EH (cell line): ENCODE results near the gene GNA12.

ENCODE experiments used
- DNase-seq: peaks from one replicate; pipeline ENCODE4 v3.0.0-alpha.2; 2015; ENCODE audit warnings: low read depth

Gene GNA12

DNA sequence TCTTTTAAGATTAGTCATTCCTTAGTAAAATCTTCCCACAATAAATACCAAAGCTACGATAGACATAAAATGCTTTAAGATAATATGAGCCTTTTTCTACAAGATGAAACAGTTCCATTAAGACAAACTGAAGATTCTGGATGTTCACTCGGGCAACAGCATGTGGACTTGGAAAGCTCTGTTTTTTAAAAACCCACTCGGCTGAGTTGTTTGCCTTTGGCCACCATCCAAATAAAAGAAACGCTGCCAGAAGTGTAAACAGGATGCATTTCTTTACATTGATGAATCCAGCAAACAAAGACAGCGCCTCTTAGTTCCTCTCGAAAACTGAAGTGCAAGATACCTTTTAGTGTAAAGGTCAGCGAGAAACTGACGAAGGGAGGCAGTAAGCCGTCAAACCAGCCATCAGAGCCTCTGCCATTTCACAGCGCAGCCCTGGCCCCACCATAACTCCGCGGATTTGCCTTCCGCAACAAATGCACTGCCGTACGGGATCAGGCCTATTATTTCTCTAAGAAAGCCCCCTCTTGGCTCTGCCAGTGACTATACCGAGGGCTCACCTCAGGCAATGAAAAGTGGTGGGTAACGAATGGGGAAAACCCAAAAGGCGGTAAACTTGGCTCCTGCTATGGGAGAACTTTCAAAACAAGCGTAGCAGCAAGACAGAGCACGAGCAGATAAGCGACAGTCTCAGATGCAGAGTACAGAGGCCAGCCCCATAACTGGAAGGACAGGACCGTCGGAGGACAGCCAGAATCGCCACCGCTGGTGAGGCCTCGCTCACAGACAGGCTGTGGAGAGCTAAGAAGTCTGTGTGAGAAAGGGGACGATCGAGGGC is 41.4 kb downstream of the GNA12 start:
- DNase-seq, result peak; percentile 71

DNA sequence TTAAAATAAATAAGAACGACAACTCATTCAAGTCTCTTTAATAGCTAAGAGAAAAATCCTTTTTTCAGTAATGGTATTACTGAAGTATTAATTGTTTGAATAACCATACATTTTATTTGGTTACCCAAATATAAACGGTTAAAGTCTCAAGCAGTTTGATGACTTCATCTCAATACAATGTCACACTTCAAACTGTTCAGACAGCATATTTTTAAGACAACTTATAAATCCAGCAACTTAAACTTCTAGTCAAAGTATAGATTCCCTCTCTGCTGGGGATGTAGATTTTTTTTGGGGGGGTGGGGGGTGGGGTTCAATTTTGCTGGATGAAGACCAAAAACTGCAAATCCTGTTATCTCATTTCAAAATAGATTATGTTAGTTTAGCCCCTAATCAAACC is 42.0 kb downstream of the GNA12 start:
- peak; percentile 75 for DNase-seq

DNA sequence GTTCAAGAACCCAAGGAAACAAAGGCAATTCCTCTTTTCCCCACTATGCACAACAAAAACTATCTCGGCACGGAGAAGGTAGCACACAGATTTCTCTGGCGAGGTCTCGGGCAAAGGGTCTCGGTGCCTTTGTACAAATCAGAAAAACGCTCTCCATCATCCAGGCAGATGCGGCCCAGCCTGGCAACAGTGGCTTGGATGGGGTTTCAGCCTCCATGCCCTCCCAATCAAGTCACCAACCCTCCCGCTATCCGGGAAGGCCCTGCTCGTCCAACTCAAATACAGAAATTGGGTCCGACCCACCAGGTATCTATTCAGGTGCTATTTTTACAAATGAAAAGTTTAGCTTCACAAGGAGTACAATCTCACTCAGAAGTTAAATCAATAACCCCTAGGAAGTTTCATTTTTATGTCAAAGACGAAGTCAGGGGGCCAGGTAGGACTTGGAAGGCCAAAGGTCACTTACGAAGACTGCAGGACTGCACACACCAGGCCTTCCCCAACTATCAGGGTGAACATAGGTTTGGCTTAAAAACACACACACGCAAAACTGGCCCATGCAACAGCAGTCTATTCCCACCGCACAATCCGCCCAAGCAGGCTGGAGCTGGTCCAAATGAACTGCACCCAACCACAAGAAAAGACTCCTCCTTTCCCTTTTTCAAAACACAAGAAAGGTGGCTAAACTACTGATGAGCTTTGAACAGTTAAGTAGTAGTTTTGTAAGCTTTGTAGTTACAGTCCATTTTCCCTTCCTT is 43.0 kb downstream of the GNA12 start:
- peak; percentile 39 for DNase-seq

DNA sequence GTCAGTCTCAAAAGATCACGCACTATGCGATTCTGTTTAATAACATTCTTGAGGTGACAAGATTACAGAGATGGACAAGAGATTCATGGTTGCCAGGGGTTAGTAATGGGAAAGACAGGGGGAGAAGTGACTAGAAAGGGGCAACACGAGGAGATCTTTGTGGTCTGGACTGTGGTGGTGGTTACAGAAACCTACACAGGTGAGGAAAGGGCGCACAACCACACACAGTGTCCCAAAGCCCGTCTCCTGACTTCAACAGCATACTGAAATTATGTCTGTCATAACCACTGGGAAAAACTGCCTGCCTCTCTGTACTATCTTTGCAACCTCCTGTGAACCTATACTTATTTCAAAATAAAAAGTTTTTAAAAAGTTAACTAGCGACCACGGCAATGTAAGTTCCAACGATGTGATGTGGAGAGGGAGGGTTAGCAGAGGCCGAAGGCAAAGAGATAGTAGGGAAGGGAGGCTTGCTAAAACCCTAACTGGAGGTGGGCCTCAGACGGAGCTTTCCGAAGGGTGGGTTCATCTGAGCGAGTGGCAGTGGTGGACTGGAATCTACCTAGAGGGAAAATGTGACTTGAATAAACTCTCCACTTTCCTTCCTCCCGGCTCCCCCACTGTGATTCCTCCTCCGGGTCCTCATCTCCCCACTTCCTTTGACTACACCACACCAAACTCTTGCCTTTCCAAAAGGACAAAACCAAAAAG is 43.7 kb downstream of the GNA12 start:
- no peak for DNase-seq

DNA sequence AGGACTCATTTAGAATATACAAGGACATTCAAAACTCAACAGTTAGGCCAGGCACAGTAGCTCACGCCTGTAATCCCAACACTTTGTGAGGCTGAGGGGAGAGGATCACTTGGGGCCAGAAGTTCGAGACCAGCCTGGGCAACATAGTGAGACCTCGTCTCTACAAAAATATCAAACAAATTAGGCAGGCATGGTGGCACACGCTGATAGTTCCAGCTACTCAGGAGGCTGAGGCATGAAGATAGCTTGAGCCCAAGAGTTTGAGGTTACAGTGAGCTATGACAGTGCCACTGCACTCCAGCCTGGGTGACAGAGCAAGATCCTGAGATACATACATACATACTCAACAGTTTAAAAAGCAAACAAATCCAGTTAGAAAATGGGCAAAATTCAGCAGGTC is 44.9 kb downstream of the GNA12 start:
- DNase-seq, result no peak

DNA sequence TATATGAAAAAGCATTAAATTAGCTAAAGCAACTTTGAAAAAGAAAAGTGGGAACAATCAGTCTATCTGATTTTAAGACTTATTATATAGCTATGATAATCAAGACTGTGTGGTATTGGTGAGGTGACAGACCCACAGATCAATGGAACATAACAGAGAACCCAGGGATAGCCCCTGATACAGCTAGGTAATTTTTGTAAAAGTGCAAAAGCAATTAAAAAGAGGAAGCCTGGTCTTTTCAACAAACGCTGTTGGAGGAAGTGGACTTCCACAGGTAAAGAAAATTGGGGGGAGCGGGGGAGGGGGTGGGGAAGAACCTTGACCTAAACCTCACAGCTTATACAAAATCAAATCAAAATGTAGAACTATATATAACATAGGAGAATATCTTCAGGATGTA is 45.4 kb downstream of the GNA12 start:
- no peak for DNase-seq

DNA sequence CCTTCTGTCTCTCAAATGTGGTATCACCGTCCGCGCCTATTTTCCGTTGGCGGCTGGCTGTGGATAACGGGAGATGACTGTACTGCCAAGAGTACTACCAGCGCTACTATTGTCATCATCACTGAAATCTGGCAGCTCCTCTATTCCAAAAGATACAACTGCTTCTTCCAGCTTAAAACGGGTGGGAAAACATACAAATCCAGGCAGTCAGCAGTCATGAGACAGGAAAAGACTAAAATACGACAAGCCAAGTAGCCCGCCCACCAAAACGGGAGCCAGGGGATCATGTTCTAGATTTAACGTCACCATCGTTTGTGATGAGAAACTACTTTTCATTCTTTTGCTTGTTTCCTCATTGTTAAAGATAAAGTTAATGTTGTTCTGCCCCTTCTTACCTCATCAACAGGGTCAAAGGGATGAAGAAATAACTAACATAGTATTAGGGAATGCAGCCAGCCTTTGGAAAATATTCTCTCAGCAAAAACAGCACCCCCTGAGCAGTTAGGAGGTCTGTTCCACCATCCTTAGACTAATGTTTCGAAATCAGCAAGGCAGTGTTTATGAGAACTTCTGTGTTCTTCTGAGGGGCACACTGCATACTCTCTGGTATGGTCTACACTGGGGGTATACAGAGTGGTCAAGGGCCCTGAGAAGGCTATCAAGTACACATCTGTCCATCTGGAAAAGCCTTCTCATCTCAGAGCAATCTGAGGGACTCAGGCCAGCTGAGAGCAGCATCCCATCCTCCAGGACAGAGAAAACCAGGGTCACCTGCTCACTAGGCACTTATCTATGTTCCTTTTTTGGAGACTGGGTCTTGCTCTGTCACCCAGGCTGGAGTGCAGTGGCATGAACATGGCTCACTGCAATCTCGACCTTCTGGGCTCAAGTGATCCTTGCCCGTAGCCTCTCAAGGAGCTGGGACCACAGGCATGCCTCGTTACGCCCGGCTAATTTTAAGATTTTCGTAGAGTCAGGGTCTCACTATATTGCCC is 47.5 kb downstream of the GNA12 start:
- peak; percentile 73 for DNase-seq

DNA sequence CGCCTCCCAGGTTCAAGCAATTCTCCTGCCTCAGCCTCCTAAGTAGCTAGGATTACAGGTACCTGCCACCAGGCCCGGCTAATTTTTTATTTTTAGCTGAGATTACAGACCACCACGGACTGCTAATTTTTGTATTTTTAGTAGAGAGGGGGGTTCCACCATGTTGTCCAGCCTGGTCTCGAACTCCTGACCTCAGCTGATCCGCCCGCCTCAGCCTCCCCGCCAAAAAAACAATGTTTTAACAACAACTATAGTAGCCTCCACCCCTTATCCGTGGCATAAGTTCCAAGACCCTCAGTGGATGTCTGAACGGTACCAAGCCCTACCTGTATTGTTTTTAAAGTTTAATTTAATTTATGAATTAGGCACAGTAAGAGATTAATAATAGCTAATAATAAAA is 48.2 kb downstream of the GNA12 start:
- DNase-seq, result no peak

DNA sequence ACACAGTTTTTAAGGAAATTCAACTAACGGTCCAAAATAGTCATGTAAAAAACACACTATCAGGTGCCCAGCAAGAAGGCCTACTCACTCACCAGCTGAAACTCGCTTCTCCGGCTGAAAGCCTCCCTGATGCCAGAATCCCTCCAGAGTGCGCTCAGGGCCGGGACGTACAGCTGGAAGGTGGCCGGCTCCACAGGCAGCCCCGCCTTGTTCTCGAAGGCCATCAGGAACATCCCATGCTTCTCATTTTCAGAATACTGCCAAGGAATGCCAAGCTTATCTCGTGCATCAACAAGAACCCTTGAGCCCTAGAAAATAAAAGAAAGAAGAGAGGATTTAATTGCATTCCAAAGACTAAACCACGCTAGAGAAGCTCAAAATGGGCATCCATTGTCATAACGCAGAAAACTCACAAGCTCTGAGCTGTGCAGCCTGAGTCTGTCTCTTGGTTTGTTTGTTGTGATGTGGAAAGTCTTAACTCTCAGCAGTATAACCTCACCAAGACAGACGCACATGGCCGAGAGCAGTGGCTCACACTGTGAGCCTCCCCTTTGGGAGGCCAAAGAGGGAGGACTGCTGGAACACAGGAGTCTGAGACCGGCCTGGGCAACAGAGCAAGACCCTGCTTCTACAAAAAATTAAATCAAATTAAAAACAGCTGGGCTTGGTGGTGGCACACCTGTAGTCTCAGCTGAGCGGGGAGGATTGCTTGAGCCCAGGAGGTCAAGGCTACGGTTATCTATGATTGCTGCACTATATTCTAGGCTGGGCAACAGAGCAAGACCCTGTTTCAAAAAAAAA is 49.1 kb downstream of the GNA12 start:
- DNase-seq, result peak; percentile 38

DNA sequence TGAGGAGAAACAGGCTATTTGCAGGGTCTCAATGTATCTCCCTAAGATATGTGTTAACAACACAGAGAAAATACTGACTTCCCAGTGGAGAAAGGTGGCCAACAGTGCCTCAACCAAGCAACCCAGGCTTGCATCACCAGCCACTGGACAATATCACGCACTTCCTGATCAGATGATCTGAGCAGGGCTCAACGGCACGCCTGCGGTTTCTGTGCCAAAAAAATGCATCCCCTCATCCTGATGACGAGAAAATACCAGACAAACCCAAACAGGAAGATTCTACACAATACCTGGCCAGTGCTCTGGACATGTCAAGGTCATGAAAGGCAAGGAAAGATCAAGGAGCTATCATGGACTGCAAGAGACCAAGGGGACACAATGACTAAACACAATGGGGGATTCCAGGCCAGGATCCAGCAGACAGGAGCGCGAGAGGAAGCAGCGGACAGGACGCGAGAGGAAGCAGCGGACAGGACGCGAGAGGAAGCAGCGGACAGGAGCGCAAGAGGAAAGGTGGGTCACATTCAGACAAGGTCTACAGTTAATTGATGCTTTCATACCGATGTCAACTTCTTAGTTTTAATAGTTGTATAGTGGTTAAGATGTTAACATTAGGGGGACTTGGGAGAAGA is 51.1 kb downstream of the GNA12 start:
- DNase-seq, result no peak

DNA sequence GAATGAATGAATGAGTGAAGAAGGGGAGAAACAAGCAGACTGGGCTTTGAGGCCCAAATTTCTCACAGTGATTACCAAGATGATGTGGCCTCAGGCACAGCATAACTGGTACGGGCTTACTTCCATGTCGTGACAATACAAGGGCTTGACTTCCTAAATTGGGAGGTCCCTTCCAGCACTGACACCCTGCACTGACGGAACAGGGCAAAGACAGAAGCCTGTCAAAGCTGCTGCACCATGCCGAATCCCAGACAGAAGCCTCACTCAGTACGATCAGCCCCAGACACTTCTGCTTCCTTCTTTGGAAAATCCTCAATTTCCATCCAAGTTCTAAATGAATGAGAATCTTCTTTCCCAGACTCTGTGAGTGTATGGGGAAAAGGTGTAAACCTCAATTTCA is 51.9 kb downstream of the GNA12 start:
- DNase-seq, result no peak

DNA sequence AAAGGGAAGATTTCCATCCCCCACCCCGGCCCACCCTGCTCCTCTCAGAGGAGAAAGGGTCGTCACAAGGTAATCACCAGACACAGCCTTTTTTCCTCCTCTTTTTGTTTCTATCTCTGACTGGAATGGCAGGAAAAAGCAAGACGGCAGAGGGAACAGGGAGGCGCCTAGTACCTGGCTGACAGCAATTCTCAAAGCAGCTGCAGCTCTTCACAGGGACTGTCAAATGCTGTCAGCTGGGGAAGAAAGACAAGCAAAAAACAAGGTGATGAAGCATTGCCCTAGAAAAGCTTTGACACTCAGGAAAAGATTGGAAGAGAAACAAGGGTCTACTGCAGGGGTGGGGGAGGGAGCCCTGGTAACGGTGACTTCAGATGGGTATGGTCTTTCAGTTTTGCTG is 52.7 kb downstream of the GNA12 start:
- no peak for DNase-seq

DNA sequence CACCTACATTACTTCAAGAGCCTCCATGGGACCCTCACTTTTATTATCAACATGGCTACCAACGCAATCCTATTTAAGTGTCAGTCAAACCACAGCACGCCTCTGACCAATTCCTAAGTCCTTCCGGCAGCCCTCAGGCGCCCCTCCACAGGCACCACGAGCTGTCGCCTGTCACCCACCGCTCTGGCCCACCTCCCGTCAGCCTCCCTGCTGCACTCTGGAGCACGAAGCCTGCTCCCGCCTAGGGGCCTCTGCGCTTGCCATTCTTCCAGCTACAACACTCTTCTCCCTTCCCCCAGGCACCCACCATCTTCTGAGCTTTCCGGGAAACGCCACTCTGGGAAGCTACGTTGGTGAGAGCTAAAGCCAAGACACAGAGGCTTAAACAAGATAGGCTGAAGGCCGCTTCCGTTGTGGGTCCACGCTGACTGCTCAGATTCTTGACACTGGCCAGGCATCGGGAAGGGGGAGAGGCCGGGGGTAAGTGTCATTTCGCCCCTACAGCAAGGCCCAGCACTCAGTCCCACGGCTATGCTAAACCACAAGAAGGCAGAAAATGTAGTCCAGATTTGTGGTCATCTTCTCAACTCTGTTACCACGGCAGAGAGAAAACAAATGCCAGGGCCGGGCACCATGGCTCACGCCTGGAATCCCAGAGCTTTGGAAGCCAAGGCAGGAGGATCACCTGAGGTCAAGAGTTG is 56.7 kb downstream of the GNA12 start:
- DNase-seq, result peak; percentile 75

DNA sequence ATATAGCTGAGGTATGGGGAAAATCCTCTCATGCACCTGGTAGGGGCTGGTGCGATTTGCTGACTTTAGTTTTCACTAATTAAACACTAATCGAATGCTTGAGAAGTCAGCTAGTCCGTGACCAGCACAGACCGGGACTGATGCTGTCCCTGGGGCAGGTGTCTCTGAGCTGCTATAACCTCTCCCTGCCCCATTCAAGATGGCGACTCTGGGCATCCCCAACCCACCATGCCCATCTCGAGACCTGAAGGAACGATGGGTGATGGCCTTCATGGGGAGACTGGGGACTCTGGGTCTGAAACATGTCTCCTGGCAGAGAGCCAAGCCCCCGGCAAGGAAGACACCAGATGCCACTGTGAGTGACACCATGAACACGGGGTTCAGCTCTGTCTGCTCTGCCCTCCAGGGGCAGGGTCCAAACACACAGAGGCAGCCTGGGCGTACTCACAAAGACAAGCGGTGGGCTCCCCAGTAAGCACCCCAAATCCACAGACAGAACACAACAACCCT is 57.4 kb downstream of the GNA12 start:
- no peak for DNase-seq

DNA sequence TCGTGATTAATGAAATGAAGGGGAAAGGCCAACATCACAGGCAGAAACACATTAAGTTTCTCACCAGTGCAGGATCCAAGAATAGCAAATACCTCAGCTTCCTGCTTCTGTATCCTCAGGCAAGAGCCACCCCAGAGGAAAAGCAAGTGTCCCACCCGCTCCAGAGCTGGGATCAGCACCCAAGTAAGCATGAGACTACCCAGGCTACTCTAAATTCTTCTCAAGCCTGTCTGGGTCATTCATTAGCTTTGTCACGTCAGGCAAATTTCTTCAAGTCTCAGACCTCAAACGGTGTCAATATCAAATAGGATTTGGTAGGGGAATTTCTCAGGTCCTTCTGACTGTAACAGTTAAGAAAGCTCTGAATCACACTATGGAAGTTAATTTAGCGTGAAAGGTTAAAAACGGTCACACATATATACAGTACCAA is 59.0 kb downstream of the GNA12 start:
- peak; percentile 94 for DNase-seq

DNA sequence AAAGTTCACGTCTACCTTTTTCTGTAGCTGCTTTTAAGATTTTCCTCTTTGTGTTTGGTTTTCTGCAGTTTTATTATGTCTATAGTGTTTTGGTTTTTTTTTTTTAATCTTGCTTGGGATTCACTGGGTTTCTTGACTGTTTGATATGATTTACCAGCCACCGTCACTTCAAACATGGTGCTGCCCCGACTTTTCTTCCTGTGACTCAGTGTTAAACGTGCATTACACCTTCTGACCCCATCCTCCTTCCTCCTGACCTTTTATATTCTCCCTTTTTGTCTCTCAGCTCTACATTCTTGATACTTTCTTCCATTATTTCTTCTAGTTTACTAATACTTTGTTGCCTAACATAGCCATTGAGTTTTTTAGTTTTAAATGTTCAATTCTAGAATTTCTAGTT is 61.5 kb downstream of the GNA12 start:
- DNase-seq, result no peak

DNA sequence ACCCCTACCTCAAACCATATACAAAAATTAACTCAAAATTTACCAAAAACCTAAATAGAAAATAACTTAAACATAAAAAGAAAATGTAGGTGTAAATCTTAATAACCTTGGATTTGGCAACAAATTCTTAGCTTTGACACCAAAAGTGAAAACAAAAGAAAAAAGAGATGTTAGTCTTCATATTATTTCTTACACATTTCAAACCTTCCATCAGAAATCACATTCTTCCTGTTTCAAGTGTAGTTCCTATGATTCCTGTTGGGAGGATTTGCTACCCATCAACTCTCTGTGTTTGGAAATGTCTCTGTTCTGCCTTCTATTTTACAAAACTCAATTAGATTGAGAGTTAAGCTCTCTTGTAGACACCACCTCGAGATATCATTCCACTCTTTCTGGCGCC is 62.0 kb downstream of the GNA12 start:
- DNase-seq, result no peak

DNA sequence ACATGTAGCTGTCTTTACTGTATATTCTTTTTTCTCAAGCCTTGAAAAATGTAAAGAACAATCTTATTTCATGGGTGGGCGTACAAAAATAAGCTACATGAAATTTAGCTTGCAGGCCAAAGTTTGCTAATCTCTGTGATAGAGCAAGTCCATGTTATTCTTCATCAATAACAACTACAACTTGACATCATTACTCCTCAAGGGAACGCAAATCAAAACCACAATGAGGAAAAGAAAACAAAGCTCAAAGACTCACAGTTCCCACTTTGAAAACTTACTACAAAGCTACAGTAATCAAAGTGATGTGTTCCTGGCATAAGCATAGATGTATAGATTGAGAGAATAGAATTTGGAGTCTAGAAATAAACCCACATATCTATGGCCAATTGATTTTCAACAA is 62.5 kb downstream of the GNA12 start:
- DNase-seq, result no peak

DNA sequence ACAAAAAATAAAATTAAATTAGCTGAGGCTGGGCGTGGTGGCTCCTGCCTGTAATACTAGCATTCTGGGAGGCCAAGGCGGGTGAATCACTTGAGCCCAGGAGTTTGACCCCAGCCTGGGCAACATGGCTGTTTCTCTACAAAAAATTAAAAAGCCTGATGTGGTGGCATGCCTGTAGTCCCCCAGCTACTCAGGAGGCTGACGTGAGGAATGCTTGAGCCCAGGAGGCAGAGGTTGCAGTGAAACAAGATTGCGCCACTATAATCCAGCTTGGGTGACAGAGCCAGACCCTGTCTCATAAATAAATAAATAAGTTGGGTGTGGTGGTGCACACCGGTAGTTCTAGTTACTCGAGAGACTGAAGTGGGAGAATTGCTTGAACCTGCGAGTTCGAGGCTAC is 65.1 kb downstream of the GNA12 start:
- DNase-seq, result peak; percentile 35
